Inferior parietal cortex (tissue), 1 donor: ENCODE results near the gene WWOX.

Experiments used
- DNase-seq: peaks from one replicate; pipeline ENCODE4 v3.0.0-alpha.2; 2016; ENCODE audit errors: extremely low spot score

The WWOX gene

GRCh38 chr16:78764478-78764877, 665.0 kb downstream of the WWOX start:
- DNase-seq: no peak

- no peak for DNase-seq
Measured at GRCh38 chr16:78768226-78768625, 668.8 kb downstream of the WWOX start.

DNA sequence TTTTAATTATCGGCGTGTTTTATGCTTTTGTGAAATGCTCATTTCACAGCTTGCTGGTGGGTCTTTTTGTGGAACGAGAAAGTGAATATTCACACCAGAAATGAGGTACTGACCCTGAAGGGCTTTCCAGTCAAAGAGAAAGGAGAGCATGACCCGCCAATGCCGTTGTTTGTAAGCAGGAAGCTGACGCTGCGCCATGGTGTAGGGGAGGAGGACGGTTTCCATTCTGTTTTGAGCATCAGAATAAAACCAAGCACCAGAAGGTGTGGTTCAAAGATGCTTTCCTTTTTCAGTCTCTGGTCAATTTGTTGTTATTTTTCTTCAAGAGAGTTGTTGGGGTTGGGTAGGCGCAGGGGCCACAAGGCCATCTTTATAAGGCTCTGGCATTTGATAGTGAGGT, 669.3 kb downstream of the WWOX start:
- no peak for DNase-seq

GRCh38 chr16:78770353-78771091, 671.1 kb downstream of the WWOX start:
- peak; percentile 75 for DNase-seq

DNA sequence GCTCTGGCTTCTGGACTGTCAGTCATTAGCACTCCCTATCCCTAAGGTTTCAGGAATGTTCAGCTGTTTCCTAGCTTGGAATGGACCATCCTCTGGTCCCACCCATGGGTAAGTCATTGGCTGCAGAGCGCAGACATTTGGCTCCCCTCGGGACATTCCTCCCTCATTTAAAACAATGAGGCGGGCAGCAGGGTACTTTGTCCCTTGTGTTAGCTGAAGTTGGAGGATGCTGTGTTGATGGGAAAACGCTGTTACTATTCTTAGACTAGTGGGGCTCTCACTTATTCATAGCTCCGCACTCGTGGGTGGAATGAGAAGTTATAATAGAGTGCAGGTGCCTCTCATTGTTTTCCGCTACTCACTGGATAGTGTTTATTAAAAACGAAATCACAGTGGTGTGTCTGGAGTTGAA, 673.8 kb downstream of the WWOX start:
- DNase-seq: no peak

DNA sequence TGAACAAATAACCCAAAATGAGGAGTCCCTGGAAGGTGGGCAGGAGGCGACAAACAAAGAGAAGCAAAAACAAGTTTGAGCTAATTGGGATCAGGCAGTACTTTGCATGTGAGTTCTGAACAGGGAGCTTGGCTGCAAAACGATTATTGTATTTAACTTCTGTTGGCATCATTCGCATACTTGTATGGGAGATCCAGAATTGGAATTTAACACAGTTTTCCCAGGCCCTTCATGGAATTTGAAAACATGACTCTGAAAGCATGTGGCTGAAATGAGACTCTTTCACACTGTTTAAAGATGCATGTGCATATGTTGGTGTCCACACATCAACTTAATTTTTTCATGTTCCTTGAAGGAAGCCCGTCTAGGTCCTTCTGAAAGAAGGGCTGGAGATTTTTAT, 674.3 kb downstream of the WWOX start:
- DNase-seq: no peak

DNA sequence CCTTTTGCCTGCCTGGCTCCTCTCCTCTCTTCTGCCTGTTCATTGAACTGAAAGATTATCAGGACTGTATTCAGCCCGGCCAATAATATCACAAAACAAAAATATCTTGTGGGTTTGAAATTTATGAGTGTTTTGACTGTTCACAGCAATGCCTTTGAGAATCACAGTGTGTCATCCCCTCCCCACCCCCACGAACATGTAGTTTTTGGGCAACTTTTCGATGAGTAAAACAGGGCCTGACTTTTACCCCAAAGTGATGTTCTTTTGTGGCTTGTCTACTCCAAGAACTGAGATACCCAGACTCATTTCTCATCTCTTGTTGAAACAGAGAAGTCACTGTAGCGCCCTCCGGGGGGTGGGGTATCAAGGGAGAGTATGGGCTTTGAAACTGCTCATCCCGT, 675.7 kb downstream of the WWOX start:
- DNase-seq: no peak

DNA sequence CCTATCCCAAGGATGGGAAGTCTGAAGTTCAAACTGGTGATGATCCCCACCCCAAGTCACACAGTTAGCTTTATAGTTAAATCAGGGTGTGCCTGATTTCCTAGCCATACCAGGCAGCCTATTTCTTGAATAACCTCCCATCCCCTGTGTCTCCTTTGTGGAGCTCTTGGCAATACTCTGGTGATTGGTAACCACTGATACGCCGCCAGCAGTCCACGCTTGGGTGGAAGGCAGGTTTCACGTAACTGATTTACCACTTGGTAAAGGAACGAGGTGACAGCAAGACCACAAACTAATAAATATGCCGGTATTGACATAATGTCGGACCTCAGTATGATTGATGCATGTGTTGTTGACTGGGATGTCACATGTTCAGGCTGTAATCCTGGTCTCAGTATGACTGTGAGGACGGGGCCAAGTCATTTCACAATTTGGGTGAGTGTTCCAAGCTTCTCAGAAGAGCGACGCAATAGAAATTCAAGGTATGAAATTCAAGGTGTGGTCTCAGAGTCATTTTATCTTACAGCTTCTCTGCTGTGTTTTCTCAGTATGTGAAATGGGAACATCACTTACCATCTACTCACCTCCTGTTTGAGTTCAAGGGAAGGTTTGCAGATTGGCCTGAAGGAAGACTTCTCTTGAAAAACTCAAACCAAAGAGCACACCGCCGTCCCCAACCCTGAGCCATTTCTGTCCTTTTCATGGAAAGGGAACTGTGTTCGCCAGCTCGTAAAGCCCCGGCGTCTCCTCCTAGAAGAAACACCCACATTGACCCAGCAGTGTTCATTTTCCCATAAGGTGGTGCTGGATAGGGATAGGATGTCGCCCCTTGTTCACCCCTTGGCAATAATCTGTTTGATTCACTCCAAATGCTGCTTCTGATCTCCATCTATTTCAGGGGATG, 678.9 kb downstream of the WWOX start:
- no peak for DNase-seq

- no peak for DNase-seq
Measured at GRCh38 chr16:78780808-78781207, 681.4 kb downstream of the WWOX start.

GRCh38 chr16:78782572-78782971, 683.1 kb downstream of the WWOX start:
- no peak for DNase-seq

- DNase-seq: no peak
Measured at GRCh38 chr16:78783570-78784079, 684.2 kb downstream of the WWOX start.

DNA sequence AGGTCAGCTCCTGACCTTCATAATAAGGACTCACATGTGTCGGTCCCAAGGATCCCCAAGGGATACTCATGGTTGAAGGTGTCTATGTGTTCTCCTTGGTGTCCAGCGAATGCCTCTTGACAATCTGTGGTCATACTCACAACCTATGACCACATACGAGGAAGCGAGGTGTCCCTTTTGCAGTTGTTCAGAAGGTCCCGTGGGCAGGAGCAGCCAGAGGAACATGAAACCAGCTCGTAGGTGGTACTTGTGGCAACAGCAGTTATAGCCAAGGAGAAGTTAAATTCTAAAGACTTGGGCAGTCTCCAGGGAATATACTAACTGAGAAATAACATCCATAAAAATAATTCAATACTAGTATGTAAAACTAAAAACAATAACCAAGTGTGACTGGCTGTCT, 685.3 kb downstream of the WWOX start:
- no peak for DNase-seq

DNA sequence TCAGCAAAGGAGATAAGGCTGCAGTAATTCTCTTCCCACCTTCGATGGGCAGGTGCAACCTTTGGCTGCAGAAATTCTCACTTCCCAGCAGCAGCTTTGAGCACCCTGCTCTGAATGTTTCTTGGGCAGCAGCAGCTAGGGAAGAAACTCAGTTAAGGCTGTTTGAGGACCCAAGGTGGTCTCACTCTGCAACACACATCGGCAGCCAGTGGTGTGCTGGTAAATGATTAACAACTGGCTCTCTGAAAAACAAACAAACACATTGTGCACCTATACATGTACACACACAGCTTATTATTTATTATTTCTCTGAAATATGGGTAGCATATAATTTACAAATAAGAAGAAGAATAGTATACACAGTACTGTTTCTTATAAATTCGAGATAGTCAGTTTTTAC, 685.8 kb downstream of the WWOX start:
- no peak for DNase-seq

DNA sequence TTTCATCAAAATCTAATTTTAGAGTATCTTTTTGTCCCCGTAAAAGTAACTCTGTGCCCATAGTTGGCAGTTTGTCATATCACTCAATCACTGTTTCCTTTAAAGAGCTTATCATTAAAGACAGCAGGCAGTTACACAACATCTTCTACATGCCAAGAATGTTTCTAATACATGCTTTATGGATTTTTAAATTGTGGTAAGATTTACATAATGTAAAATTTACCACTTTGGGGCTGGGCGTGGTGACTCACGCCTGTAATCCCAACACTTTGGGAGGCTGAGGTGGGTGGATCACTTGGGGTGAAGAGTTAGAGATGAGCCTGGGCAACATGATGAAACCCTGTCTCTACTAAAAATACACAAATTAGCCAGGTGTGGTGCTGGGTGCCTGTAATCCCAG, 687.2 kb downstream of the WWOX start:
- DNase-seq: no peak

DNA sequence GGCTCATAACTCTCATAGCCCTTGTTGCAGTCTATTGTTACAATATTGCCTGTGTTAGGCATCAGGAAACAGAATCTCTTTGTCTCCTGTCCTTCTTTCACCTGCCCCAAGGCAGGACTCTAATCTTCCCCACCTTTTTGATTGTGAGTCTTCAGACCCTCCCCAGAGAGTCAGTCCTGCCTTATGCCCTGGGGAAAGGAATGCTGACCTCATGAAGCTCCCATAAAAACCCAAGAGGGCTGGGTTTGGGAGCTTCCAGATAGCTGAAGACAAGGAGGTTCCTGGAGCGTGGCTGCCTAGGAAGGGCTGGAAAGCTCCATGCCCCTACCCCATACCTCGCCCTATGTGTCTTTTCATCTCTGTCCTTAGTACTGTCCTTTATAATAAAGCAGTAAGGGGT, 688.8 kb downstream of the WWOX start:
- no peak for DNase-seq

DNA sequence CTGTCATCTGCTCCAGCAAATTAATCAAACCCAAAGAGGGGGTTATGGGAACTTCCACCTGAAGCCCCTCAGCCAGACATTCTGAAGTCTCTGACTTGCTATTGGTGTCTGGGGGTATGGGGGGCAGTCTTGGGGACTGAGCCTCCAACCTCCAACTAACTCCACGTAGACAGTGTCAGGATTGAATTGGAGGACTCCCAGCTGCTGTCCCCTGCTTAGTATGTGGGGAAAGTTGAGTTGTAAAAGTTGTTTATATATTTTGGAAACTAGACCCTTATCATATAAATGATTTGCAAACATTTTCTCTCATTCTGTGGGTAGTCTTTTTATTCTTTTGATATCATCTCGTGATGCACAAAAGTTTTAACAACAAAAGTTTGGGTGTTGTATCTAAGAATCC, 689.2 kb downstream of the WWOX start:
- DNase-seq: no peak

- no peak for DNase-seq
Measured at GRCh38 chr16:78789561-78789960, 690.1 kb downstream of the WWOX start.

DNA sequence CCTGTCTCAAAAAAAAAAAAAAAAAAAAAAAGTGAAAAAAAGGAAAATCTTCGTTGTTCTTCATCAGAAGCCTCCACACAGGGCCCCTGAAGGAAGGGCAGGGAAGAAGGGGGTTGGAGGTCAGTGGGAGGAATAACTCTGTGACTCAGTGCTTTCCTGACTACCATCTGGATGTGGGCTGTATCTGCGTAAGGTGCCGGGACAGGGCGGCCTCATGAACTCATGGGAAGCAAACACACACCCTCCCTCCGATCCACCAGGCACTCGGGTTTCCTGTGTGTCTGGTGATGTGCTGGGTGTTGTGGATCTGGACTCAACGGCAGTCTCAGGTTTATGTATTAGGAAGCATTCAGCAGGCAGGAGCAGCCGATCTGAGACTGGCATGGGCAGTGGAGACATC, 691.6 kb downstream of the WWOX start:
- DNase-seq: no peak

DNA sequence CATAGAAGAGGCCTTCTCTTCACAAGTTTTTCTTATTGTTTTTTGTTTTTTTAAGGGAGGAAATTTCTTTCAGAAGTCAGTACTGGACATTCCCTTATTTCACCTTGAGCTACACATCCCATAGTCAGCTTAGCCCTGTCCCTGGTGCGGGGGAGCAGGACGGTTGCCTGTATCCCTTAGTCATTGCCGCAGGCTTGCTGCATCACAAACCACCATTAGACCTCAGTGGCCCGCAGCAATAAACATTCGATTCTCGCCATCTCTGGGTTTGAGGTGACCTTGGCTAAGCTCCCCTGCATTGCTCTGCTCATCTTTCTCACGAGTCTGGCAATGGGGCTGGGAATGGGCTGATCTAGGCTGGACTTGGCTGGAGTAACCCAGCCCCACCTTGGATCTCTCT, 692.5 kb downstream of the WWOX start:
- no peak for DNase-seq

DNA sequence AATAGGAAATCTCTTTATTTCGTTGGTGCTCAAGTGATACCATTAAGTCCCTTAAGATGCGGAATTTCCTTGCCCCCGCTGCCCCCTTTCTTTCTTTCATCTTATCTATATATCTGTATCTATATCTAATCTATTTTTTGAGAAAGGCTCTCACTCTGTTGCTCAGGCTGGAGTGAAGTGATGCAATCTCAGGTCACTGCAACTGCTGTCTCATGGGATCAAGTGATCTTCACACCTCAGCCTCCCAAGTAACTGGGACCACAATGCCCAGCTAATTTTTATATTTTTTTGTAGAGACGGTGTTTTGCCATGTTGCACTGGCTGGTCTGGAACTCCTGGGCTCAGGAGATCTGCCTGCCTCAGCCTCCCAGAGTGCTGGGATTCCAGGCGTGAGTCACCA, 693.5 kb downstream of the WWOX start:
- no peak for DNase-seq

- DNase-seq: no peak
Measured at GRCh38 chr16:78794581-78795250, 695.3 kb downstream of the WWOX start.

DNA sequence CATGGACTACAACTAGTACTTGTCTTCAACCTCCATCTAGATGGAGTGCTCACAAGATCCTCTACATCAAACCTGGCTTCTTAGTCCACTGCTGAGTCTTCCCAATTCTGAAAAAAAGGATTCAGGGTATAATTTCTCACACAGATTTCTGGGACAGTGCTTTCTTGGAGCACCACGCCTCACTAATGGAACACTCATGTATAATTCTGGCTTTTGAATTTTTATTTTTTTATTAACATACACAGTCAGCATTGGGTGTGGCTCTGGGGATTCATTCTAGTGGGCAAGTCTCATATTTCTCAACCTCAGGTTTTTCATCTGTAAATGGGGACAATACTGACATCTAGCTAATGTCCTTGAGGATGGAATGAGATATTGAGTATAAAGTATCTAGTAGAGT, 696.0 kb downstream of the WWOX start:
- no peak for DNase-seq
